NCI-H446 (cell line): ENCODE measurements around the gene ENDOV.

Experiments
- DNase-seq, 2 experiments: peaks; one replicate each; lab custom pipeline; 2025; lab: John Stamatoyannopoulos, UW

The ENDOV gene

GRCh38 chr17:80416260-80416939 lies 1.4 kb downstream of the ENDOV start:
- no peak for DNase-seq

GRCh38 chr17:80416940-80417293 lies 1.9 kb downstream of the ENDOV start:
- no peak for DNase-seq

- DNase-seq: no peak
Measured at GRCh38 chr17:80418589-80418988, 3.6 kb downstream of the ENDOV start.

- DNase-seq: no peak
Measured at GRCh38 chr17:80419255-80419654, 4.3 kb downstream of the ENDOV start.

GRCh38 chr17:80421381-80422090 lies 6.6 kb downstream of the ENDOV start:
- DNase-seq: no peak

GRCh38 chr17:80422276-80422675 lies 7.3 kb downstream of the ENDOV start:
- DNase-seq: no peak

GRCh38 chr17:80422981-80423380 lies 8.0 kb downstream of the ENDOV start:
- no peak for DNase-seq

- DNase-seq: no peak
Measured at GRCh38 chr17:80423536-80424225, 8.7 kb downstream of the ENDOV start.

- DNase-seq: no peak
Measured at GRCh38 chr17:80424261-80424660, 9.3 kb downstream of the ENDOV start.

- no peak for DNase-seq
Measured at GRCh38 chr17:80424878-80425765, 10.2 kb downstream of the ENDOV start.

GRCh38 chr17:80425835-80426426 lies 11.0 kb downstream of the ENDOV start:
- DNase-seq: no peak

- DNase-seq: peak; percentile 17 to 85
Measured at GRCh38 chr17:80426671-80427326, 11.8 kb downstream of the ENDOV start.

GRCh38 chr17:80427366-80428282 lies 12.7 kb downstream of the ENDOV start:
- DNase-seq: no peak

GRCh38 chr17:80428363-80428762 lies 13.4 kb downstream of the ENDOV start:
- no peak for DNase-seq

- no peak for DNase-seq
Measured at GRCh38 chr17:80428796-80429195, 13.8 kb downstream of the ENDOV start.

- DNase-seq: no peak
Measured at GRCh38 chr17:80429356-80430275, 14.6 kb downstream of the ENDOV start.

- no peak for DNase-seq
Measured at GRCh38 chr17:80430446-80431245, 15.7 kb downstream of the ENDOV start.
